ENCODE data around the gene BCKDHB.
A peak's percentile ranks its signal among the peaks of the same experiment; 100 is the strongest.
"Not testable (repeated sequence)": the region's sequence is repeated elsewhere in the genome, so short reads cannot be mapped to it uniquely, and the experiment has no call there.

Gene BCKDHB

DNA sequence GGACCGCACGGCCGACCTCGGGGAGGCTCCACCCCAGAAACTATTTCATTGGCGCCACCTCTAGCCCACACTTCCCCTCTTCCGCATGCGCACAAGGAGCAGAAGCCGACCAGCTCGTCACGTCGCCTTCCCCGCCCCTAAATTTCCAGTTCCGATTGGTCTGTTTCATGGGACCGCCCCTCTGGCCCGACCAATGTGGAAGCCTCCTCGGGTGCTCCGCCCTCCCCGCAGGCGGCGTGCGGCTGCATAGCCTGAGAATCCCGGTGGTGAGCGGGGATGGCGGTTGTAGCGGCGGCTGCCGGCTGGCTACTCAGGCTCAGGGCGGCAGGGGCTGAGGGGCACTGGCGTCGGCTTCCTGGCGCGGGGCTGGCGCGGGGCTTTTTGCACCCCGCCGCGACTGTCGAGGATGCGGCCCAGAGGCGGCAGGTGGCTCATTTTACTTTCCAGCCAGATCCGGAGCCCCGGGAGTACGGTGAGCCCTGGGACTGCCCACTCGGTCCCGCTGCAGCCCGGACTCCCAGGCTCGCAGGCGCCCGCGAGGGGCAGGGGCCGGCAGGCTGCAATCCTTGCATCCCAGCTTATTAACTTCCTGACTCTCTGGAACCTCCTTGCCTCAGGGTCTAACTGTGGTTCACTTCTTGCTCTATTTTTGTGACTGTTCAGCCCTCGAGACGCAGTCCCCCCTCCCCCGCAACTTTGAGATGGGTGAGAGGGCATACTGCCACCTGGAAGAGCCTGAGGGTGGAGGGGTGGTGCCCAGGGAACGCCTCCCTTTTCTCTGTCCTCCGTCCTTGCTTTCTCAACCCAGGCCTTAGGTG is at the start of gene BCKDHB:
Gene BCKDHB, plus strand, starts transcription at position 254 of the 818 bp plus-strand sequence. Its CDS starts 23 bp downstream, at position 277.
- peaks cover 14% of the 10 kb centered on the region for H3K4me1 Mint-ChIP-seq
- TF ChIP-seq, protein P1, sequence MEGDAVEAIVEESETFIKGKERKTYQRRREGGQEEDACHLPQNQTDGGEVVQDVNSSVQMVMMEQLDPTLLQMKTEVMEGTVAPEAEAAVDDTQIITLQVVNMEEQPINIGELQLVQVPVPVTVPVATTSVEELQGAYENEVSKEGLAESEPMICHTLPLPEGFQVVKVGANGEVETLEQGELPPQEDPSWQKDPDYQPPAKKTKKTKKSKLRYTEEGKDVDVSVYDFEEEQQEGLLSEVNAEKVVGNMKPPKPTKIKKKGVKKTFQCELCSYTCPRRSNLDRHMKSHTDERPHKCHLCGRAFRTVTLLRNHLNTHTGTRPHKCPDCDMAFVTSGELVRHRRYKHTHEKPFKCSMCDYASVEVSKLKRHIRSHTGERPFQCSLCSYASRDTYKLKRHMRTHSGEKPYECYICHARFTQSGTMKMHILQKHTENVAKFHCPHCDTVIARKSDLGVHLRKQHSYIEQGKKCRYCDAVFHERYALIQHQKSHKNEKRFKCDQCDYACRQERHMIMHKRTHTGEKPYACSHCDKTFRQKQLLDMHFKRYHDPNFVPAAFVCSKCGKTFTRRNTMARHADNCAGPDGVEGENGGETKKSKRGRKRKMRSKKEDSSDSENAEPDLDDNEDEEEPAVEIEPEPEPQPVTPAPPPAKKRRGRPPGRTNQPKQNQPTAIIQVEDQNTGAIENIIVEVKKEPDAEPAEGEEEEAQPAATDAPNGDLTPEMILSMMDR (IDR thresholded peaks at IDR 0.05; ENCODE audit: unreplicated experiment in 3 of 3): no peak
- no peaks in the 10 kb centered on the region for H3K27me3 Mint-ChIP-seq (ENCODE audit: low read depth)
- peak within 1 kb of the TSS; percentile 71 to 88 (median 85) for H3K27ac Mint-ChIP-seq
- peaks cover under 1% of the 10 kb centered on the region for H3K36me3 Mint-ChIP-seq (ENCODE audit: low read depth)
- H3K4me3 Mint-ChIP-seq: peak within 1 kb of the TSS; percentile 88 to 96 (median 92)
- H3K9me3 Mint-ChIP-seq: no peaks in the 10 kb centered on the region

DNA sequence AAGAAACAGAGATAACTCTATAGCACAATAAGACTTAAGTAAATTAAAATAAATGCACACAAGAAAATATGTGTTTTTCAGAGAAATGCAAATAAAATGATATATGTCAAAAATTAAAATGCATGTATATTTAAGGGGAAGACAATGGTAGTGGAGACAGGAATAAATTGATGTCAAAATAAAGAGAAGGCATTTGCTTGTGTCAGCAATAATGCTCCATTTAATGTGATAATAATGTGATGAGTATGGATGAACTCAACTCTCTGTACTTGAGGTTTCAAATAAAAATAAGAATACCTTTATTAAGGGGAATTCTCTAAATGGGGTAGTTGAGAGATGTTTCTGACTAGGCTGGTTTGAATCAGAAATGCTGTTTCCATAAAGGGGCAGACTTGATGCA is 45.7 kb upstream of the BCKDHB start:
- no peaks in the 10 kb centered on the region for H3K27me3 Mint-ChIP-seq (ENCODE audit: low read depth)
- no peak overlapping the region for H3K4me3 Mint-ChIP-seq
- H3K27ac Mint-ChIP-seq: no peak overlapping the region
- no peaks in the 10 kb centered on the region for H3K9me3 Mint-ChIP-seq
- TF ChIP-seq, protein P1 (IDR thresholded peaks at IDR 0.05; ENCODE audit: unreplicated experiment in 3 of 3): no peak
- peaks cover 5% of the 10 kb centered on the region for H3K4me1 Mint-ChIP-seq
- no peaks in the 10 kb centered on the region for H3K36me3 Mint-ChIP-seq (ENCODE audit: low read depth)

DNA sequence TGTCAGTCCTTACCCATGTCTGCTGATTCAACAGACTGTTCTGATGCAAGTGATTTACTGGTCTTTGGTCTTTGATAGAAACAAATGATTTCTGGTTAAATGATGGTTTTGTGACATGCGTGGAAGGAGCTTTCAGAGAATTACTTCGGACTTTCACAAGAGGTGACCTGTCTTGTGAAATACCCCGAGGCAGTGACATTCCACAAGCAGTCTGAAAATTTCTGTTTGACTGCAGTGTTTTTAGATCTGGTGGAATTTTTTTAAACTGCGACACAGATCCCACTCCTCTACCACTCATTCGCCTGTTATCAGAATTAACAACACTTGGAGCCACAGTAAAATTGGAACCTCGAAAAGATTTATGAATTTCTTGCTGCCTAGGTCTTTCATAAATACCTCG is 38.3 kb upstream of the BCKDHB start:
- not testable (repeated sequence) for H3K4me1 Mint-ChIP-seq; H3K36me3 Mint-ChIP-seq (ENCODE audit: low read depth); H3K27ac Mint-ChIP-seq; H3K27me3 Mint-ChIP-seq (ENCODE audit: low read depth); H3K4me3 Mint-ChIP-seq; H3K9me3 Mint-ChIP-seq

DNA sequence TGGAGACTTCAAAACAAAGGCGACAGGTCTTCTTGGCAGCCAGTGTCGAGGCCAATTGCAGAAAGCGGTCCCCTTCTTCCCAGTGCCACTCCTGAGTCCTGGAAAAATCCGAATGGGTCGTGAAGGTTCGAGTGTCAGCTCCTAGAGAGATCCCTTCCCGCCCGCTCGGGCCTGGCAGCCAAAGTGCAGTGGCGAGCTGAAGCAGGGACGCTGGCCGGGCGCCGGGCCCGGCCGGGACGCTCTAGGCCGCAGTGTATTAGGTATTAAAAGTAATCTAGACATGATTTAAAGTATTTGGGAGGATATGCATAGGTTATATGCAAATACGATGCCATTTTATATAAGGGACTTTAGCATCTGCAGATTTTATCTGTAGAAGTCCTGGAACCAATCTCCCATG is 36.0 kb upstream of the BCKDHB start:
- not testable (repeated sequence) for H3K4me1 Mint-ChIP-seq

DNA sequence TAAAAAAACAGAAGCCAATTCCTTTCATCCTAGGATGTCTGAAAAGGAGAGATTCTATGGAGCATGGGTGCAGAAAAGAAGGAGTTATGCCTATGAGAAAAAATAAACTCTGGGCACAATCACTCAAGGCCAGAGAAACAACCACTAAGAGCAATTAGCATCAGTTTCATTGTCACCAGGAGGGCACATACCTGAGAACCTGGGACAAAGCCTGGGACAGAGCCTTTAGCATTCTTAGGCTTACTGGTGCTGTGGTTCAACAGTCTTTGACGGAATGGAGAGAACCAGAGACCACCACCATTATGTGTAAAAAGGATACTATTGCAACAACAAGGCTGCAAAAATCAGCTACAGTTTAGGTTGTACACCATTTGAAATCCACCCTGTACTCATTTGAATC is 29.4 kb upstream of the BCKDHB start:
- no peak overlapping the region for H3K27ac Mint-ChIP-seq
- H3K36me3 Mint-ChIP-seq (ENCODE audit: low read depth): no peaks in the 10 kb centered on the region
- no peaks in the 10 kb centered on the region for H3K4me1 Mint-ChIP-seq
- TF ChIP-seq, protein P1 (IDR thresholded peaks at IDR 0.05; ENCODE audit: unreplicated experiment in 3 of 3): no peak
- H3K9me3 Mint-ChIP-seq: no peaks in the 10 kb centered on the region
- no peaks in the 10 kb centered on the region for H3K27me3 Mint-ChIP-seq (ENCODE audit: low read depth)
- H3K4me3 Mint-ChIP-seq: no peak overlapping the region

More for the DNA sequence above, 36.0 kb upstream of the BCKDHB start:
- not testable (repeated sequence) for H3K9me3 Mint-ChIP-seq; H3K4me3 Mint-ChIP-seq; H3K27ac Mint-ChIP-seq; H3K27me3 Mint-ChIP-seq (ENCODE audit: low read depth); H3K36me3 Mint-ChIP-seq (ENCODE audit: low read depth)

DNA sequence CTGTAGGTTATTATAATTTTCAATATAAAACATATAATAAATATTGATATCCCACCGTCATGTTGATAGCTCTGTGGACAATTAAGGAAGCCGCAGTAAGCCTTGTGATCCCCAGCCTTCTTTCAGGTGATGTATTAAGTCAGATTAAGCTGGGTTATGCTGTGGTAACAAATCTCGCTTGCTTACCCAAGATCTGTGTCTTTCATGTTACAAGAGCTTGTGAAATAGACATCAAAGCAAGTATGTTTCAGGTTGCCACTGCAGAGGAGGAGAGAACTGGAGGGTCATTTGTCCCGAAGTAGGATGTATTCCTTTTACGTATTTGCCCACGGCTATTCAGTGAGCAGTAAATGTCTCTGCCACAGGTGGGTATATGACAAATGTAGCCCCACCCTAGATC is 17.8 kb upstream of the BCKDHB start:
- Mint-ChIP-seq H3K27ac (no peak overlapping the region), H3K4me1 (no peaks in the 10 kb centered on the region), H3K9me3 (no peaks in the 10 kb centered on the region), H3K36me3 (ENCODE audit: low read depth) (no peaks in the 10 kb centered on the region), H3K4me3 (no peak overlapping the region), H3K27me3 (ENCODE audit: low read depth) (no peaks in the 10 kb centered on the region)
- TF ChIP-seq, protein P1 (IDR thresholded peaks at IDR 0.05; ENCODE audit: unreplicated experiment in 3 of 3): no peak

DNA sequence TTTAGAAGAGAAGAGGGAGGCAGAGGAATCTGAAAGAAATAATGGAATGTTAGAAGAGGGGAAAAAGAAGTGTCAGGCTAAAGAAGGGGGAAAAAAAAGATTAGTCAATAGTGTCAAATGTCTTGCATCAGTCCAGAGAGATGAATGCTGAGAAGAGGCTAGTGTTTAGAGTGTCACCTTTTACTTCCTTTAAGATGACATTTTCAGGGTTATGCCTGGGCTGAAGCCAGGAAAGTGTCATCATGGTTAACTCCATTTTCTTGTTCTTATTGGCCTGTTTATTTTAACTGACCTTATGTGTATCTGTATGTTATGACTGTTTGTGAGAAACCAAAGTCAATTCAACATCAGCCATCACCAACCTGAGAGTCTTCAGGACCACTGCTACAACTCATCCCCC is 15.0 kb upstream of the BCKDHB start:
- H3K4me3 Mint-ChIP-seq: no peak overlapping the region
- TF ChIP-seq, protein P1 (IDR thresholded peaks at IDR 0.05; ENCODE audit: unreplicated experiment in 3 of 3): no peak
- no peaks in the 10 kb centered on the region for H3K4me1 Mint-ChIP-seq
- H3K27me3 Mint-ChIP-seq (ENCODE audit: low read depth): no peaks in the 10 kb centered on the region
- no peaks in the 10 kb centered on the region for H3K9me3 Mint-ChIP-seq
- H3K36me3 Mint-ChIP-seq (ENCODE audit: low read depth): no peaks in the 10 kb centered on the region
- no peak overlapping the region for H3K27ac Mint-ChIP-seq
